RWPE2 (cell line): ENCODE data around the gene OR52B4.
"Not testable (repeated sequence)": the region's sequence is repeated elsewhere in the genome, so short reads cannot be mapped to it uniquely, and the experiment has no call there.

ENCODE experiments used
- ATAC-seq: fragments of 200-7000 bp; cut with Tn5 transposase; 3 replicates; pipeline ENCODE4 v1.9.1; 2021; ENCODE audit warnings: low read depth
- DNase-seq: peaks from one replicate; pipeline ENCODE4 v3.0.0-alpha.2; 2020; ENCODE audit warnings: low spot score
- H3K27ac ChIP-seq: fragments of 450-650 bp; 2 replicates; pipeline ENCODE4 v1.5.1; 2017; ENCODE audit warnings: mild to moderate bottlenecking; ENCODE audit not compliant: poor library complexity, severe bottlenecking
- H3K27me3 ChIP-seq: fragments of 250-450 bp; sonication (Bioruptor Pico); 2 replicates; pipeline ENCODE4 v1.5.1; 2021; ENCODE audit warnings: mild to moderate bottlenecking, moderate library complexity; ENCODE audit not compliant: insufficient read depth, poor library complexity, severe bottlenecking
- H3K36me3 ChIP-seq: fragments of 250-450 bp; sonication (Bioruptor Pico); 2 replicates; pipeline ENCODE4 v1.5.1; 2020; ENCODE audit warnings: low read depth, mild to moderate bottlenecking, moderate library complexity
- H3K4me1 ChIP-seq: fragments of 250-450 bp; sonication (Bioruptor Pico); 2 replicates; pipeline ENCODE4 v1.5.1; 2021; ENCODE audit warnings: mild to moderate bottlenecking, moderate library complexity; ENCODE audit not compliant: insufficient read depth, poor library complexity, severe bottlenecking
- H3K4me3 ChIP-seq: fragments of 250-450 bp; sonication (Bioruptor Pico); 2 replicates; pipeline ENCODE4 v1.5.1; 2021; ENCODE audit warnings: mild to moderate bottlenecking, moderate library complexity; ENCODE audit not compliant: severe bottlenecking
- H3K9me3 ChIP-seq: fragments of 250-450 bp; sonication (Bioruptor Pico); 2 replicates; pipeline ENCODE4 v1.5.1; 2021; ENCODE audit warnings: mild to moderate bottlenecking, moderate library complexity; ENCODE audit not compliant: severe bottlenecking
- TF ChIP-seq, protein P1 (sequence below): fragments of 450-650 bp; IDR thresholded peaks from one replicate; pipeline ENCODE4 v1.5.1; 2017; ENCODE audit warnings: mild to moderate bottlenecking, moderate library complexity; ENCODE audit not compliant: poor library complexity, severe bottlenecking

Gene OR52B4

DNA sequence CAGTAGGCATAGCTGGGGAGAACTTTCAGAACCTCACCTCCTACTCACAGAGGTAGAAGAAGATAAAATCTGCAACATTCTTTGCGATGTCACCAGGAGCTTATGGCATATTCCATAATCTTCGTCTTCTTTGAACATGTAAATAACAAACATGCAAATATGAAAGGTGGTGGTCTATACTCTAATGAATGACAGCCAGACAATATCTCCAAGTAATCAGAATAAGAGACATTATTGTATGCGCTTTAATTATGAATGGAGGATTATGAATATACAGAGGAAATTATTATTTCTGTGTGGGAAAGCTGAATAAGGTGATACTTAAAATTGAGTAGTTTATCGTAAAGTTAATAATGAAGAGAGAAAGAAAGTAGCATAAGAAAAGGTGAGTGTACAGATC is at the start of gene OR52B4:
TSS of gene OR52B4 (minus strand) at position 101 of the 400 bp plus-strand sequence. CDS start at position 10, 91 bp downstream.
- ATAC-seq, result no peak
- Histone ChIP-seq H3K4me1 (no peaks in the 10 kb centered on the region), H3K27me3 (no peaks in the 10 kb centered on the region), H3K27ac (no peak within 1 kb of the TSS), H3K9me3 (no peaks in the 10 kb centered on the region), H3K4me3 (no peak within 1 kb of the TSS), H3K36me3 (no peaks in the 10 kb centered on the region)
- TF ChIP-seq, protein P1, sequence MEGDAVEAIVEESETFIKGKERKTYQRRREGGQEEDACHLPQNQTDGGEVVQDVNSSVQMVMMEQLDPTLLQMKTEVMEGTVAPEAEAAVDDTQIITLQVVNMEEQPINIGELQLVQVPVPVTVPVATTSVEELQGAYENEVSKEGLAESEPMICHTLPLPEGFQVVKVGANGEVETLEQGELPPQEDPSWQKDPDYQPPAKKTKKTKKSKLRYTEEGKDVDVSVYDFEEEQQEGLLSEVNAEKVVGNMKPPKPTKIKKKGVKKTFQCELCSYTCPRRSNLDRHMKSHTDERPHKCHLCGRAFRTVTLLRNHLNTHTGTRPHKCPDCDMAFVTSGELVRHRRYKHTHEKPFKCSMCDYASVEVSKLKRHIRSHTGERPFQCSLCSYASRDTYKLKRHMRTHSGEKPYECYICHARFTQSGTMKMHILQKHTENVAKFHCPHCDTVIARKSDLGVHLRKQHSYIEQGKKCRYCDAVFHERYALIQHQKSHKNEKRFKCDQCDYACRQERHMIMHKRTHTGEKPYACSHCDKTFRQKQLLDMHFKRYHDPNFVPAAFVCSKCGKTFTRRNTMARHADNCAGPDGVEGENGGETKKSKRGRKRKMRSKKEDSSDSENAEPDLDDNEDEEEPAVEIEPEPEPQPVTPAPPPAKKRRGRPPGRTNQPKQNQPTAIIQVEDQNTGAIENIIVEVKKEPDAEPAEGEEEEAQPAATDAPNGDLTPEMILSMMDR, result no peak
- no peak for DNase-seq

DNA sequence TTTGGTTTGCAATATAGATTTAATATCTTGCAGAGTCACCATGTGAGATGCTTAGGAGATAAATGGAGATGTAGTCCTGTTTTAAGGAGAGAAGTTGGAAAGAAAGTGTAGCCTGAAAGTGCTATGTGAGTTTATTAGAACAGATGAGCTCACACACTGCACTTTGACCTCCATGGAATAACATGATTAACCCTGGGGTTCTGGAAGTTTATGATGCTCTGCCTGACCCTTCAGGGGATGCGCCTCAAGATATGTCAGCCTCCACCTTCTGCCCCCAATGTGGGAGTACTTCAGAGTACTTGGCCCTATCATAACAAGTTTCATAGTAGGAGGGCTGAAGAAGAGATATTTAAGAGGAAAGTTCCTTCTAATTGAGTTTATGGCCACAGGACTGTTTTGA is 48.6 kb upstream of the OR52B4 start:
- no peaks in the 10 kb centered on the region for H3K9me3 ChIP-seq
- H3K27me3 ChIP-seq, result no peaks in the 10 kb centered on the region
- ATAC-seq (no peak), DNase-seq (no peak)
- H3K4me3 ChIP-seq, result no peak overlapping the region
- TF ChIP-seq, protein P1, result no peak
- H3K4me1 ChIP-seq, result no peaks in the 10 kb centered on the region
- H3K36me3 ChIP-seq, result no peaks in the 10 kb centered on the region
- H3K27ac ChIP-seq, result no peak overlapping the region

DNA sequence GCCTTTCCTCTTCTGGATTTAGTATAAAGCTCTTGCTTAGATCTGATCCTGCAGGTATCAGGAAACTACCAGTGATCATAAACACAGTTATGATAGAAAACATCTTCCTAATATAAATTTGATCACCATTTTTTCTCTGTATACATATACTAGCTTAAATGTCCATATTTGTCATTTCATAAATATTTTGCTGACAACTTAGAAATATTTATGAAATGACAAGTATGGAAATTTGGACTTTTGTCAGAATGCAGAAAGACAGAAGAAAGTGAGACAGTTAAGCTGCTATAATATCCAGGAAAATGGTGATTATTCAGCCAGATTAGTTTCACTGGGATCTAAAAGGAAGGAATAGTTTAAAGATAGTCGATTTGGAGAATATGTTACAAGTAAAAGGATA is 48.1 kb upstream of the OR52B4 start:
- no peaks in the 10 kb centered on the region for H3K4me1 ChIP-seq
- H3K9me3 ChIP-seq, result no peaks in the 10 kb centered on the region
- DNase-seq, result no peak
- no peaks in the 10 kb centered on the region for H3K36me3 ChIP-seq
- no peaks in the 10 kb centered on the region for H3K27me3 ChIP-seq
- ATAC-seq, result no peak
- H3K4me3 ChIP-seq, result no peak overlapping the region
- H3K27ac ChIP-seq, result no peak overlapping the region
- TF ChIP-seq, protein P1, result no peak

DNA sequence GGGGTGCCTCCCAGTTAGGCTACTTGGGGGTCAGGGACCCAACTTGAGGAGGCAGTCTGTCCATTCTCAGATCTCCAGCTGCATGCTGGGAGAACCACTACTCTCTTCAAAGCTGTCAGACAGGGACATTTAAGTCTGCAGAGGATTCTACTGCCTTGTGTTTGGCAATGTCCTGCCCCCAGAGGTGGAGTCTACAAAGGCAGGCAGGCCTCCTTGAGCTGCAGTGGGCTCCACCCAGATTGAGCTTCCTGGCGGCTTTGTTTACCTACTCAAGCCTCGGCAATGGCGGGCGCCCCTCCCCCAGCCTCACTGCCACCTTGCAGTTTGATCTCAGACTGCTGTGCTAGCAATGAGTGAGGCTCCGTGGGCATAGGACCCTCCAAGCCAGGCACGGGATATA is 38.0 kb upstream of the OR52B4 start:
- not testable (repeated sequence) for H3K36me3 ChIP-seq, DNase-seq, H3K27me3 ChIP-seq, H3K27ac ChIP-seq, H3K4me1 ChIP-seq, ATAC-seq, H3K9me3 ChIP-seq, H3K4me3 ChIP-seq

DNA sequence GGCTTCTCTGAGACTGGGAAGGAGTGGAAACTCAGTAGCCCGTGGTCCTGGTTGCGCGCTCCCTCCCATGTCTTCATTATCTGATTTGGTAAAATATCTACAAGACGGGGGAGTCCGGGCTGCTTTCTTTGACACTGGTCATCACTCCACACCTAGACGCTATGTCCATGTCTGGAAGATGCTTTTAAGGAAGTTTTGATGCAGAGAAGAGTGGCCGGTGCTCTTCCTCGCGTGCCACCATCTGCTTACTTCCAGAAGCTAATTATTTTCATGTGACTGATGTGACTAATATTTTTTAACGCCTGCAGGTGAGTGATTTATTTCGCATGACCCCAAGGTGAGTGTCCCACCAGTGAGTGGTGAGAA is 25.7 kb upstream of the OR52B4 start:
- Histone ChIP-seq H3K36me3 (peaks cover 25% of the 10 kb centered on the region), H3K27ac (no peak overlapping the region), H3K4me3 (peak overlapping the region; percentile 69), H3K27me3 (no peaks in the 10 kb centered on the region), H3K9me3 (no peaks in the 10 kb centered on the region), H3K4me1 (peaks cover 6% of the 10 kb centered on the region)
- ATAC-seq, result peak; percentile 30
- no peak for DNase-seq
- TF ChIP-seq, protein P1, result no peak
